Mesothelial cell of epicardium (in vitro differentiated cells): Measurements from ENCODE around the gene MYO15A. TPM values are rescaled to one million over a fixed set of nuclear protein-coding genes. Genes with fewer than 3 reads are reported as not detected.

Experiments
- DNase-seq, 2 experiments: peaks; one replicate each; pipeline ENCODE4 v3.0.0; 2021; ENCODE audit warnings: low spot score in 2 of 2; ENCODE audit not compliant: unreplicated experiment in 2 of 2
- H3K27ac Mint-ChIP-seq: 2 replicates; pipeline ENCODE4 v1.8.0; 2021; ENCODE audit warnings: mixed read lengths
- H3K27me3 Mint-ChIP-seq: 2 replicates; pipeline ENCODE4 v1.8.0; 2021; ENCODE audit warnings: low read depth, mixed read lengths
- H3K36me3 Mint-ChIP-seq: 2 replicates; pipeline ENCODE4 v1.8.0; 2021; ENCODE audit warnings: mixed read lengths
- H3K4me1 Mint-ChIP-seq: 2 replicates; pipeline ENCODE4 v1.8.0; 2021; ENCODE audit warnings: mixed read lengths
- H3K4me3 Mint-ChIP-seq: 2 replicates; pipeline ENCODE4 v1.8.0; 2021; ENCODE audit warnings: mild to moderate bottlenecking, moderate library complexity, mixed read lengths
- H3K9me3 Mint-ChIP-seq: 2 replicates; pipeline ENCODE4 v1.8.0; 2021; ENCODE audit warnings: mixed read lengths
- total RNA-seq: library from RNA; stranded (reverse); gene quantifications from 3 replicates; pipeline ENCODE4 v1.2.1, GENCODE V29; 2021
- TF ChIP-seq, protein P1 (sequence below): fragments of 200-600 bp; sonication (generic); IDR thresholded peaks from one replicate; pipeline ENCODE4 v1.5.0; 2021; ENCODE audit warnings: antibody characterized with exemption; ENCODE audit not compliant: unreplicated experiment

MYO15A gene
- total RNA-seq, 1 donor from 2014 or later, result 6.3 TPM

DNA sequence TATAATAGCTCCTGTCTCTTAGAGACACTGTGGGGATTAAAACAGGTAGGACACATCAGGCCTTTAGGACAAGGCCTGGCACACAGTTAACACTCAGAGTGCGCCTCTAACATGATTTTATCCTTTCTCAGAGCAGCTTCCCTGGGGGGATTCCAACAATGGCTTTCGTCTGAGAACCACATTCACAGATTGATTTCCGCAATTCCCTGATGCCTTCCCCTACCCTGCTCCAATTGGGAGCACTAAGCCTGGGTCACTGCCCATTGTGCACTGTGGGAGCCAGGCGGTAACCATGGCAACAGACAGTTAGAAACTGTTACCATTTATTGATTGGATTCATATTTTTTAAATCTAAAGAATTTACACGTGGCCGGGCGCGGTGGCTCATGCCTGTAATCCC lies 69.2 kb downstream of the MYO15A start:
- TF ChIP-seq, protein P1, sequence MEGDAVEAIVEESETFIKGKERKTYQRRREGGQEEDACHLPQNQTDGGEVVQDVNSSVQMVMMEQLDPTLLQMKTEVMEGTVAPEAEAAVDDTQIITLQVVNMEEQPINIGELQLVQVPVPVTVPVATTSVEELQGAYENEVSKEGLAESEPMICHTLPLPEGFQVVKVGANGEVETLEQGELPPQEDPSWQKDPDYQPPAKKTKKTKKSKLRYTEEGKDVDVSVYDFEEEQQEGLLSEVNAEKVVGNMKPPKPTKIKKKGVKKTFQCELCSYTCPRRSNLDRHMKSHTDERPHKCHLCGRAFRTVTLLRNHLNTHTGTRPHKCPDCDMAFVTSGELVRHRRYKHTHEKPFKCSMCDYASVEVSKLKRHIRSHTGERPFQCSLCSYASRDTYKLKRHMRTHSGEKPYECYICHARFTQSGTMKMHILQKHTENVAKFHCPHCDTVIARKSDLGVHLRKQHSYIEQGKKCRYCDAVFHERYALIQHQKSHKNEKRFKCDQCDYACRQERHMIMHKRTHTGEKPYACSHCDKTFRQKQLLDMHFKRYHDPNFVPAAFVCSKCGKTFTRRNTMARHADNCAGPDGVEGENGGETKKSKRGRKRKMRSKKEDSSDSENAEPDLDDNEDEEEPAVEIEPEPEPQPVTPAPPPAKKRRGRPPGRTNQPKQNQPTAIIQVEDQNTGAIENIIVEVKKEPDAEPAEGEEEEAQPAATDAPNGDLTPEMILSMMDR, result no peak
- H3K4me3 Mint-ChIP-seq, result no peak overlapping the region
- no peaks in the 10 kb centered on the region for H3K27me3 Mint-ChIP-seq
- H3K36me3 Mint-ChIP-seq, result no peaks in the 10 kb centered on the region
- no peak overlapping the region for H3K27ac Mint-ChIP-seq
- H3K4me1 Mint-ChIP-seq, result peaks cover 17% of the 10 kb centered on the region
- no peak for DNase-seq
- no peaks in the 10 kb centered on the region for H3K9me3 Mint-ChIP-seq

- TF ChIP-seq, protein P1, result no peak
- Mint-ChIP-seq H3K4me1 (peaks cover 17% of the 10 kb centered on the region), H3K36me3 (no peaks in the 10 kb centered on the region), H3K4me3 (no peak overlapping the region), H3K9me3 (no peaks in the 10 kb centered on the region), H3K27ac (peak overlapping the region; percentile 45), H3K27me3 (no peaks in the 10 kb centered on the region)
- no peak for DNase-seq
Measured at GRCh38 chr17:18179196-18179595, 70.6 kb downstream of the MYO15A start.

DNA sequence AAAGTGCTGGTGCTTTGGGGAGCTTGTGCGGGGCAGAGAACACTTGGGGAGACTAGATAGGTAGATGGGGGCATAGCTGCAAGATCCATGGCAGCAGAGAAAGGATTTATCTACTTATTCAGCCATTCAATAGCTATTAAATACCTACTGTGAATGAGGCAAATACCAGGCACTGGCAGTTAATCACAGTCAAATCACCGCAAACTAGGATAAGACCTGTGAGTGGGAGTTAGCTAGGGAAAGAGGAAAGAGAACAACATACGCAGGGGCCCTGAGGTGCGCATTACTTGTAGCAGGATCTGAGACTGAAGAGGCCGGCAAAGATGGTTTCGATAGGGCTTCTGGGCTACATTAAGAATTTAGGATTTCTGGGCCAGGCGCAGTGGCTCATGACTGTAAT lies 71.2 kb downstream of the MYO15A start:
- Mint-ChIP-seq H3K27me3 (no peaks in the 10 kb centered on the region), H3K27ac (peak overlapping the region; percentile 45), H3K4me3 (no peak overlapping the region), H3K36me3 (no peaks in the 10 kb centered on the region), H3K4me1 (peaks cover 18% of the 10 kb centered on the region), H3K9me3 (no peaks in the 10 kb centered on the region)
- DNase-seq, result no peak
- TF ChIP-seq, protein P1, result no peak

DNA sequence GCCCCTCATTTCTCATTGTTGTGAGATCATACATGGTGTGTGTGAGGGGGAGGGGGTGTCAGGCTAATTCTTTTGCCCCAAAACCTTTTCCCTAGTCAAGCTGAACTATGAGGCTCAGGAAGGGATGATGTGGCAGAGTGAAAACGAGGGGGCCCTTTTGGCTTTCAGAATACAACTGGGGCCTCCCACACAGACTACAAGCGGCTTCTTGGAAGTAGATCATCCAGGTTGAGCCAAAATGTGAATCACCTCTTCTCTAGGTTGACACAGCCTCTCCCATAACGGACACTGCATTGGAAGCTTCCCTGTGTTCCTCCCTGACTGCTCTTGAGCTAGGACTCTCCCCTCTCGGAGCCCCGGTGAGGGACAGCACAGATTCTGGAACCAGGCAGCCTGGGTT lies 72.8 kb downstream of the MYO15A start:
- Mint-ChIP-seq H3K27ac (peak overlapping the region; percentile 98), H3K27me3 (no peaks in the 10 kb centered on the region), H3K36me3 (no peaks in the 10 kb centered on the region), H3K4me1 (peaks cover 34% of the 10 kb centered on the region), H3K9me3 (no peaks in the 10 kb centered on the region), H3K4me3 (no peak overlapping the region)
- DNase-seq, result no peak
- TF ChIP-seq, protein P1, result no peak

GRCh38 chr17:18182110-18182977 lies 73.8 kb downstream of the MYO15A start:
- no peaks in the 10 kb centered on the region for H3K9me3 Mint-ChIP-seq
- H3K27me3 Mint-ChIP-seq, result no peaks in the 10 kb centered on the region

More at GRCh38 chr17:18182110-18182977, 73.8 kb downstream of the MYO15A start:
- H3K4me1 Mint-ChIP-seq, result peaks cover 43% of the 10 kb centered on the region
- TF ChIP-seq, protein P1, result no peak
- H3K36me3 Mint-ChIP-seq, result no peaks in the 10 kb centered on the region
- H3K27ac Mint-ChIP-seq, result peak overlapping the region; percentile 98
- H3K4me3 Mint-ChIP-seq, result peak overlapping the region; percentile 95
- no peak for DNase-seq
